HepG2 (cell line): ENCODE data around the gene CCDC181. TPM values are rescaled to one million over a fixed set of nuclear protein-coding genes. Genes with fewer than 3 reads are reported as not detected.

Experiments used
- ATAC-seq: fragments of 200-7000 bp; cut with Tn5 transposase; 3 replicates; pipeline ENCODE4 v1.9.1; 2020; ENCODE audit warnings: mild to moderate bottlenecking, moderate library complexity
- BruUV-seq: library from RNA; stranded (reverse); fragments of 400-500 nt; replicated peaks from 2 replicates; lab custom pipeline; 2021; lab: Mats Ljungman, UMichigan
- CTCF ChIA-PET: fragments of 300-600 bp; formaldehyde crosslinking; extraction: SDS; loops from one replicate; lab custom pipeline; 2021; ENCODE audit warnings: low total read pairs, inconsistent platforms, low intra/inter-chr PET ratio; lab: Yijun Ruan, JAX
- POLR2A ChIA-PET: fragments of 350-600 bp; sonication (Branson Sonifier 250); formaldehyde crosslinking; loops from one replicate; lab custom pipeline; 2020; ENCODE audit warnings: antibody characterized with exemption, inconsistent platforms; lab: Yijun Ruan, JAX
- DNase-seq: peaks from one replicate; pipeline ENCODE4 v3.0.0-alpha.2; 2015; ENCODE audit warnings: low spot score
- FAIRE-seq: peaks from 3 replicates; lab custom pipeline; 2011; peaks lifted over from hg19 to GRCh38; lab: Jason Lieb, UNC
- H2AFZ ChIP-seq: one replicate; pipeline ENCODE4 v1.6.1; 2011; ENCODE audit warnings: low read length, inconsistent platforms
- H3K27ac ChIP-seq: fragments of 300-600 bp; 3 replicates; pipeline ENCODE4 v1.8.0; 2011; ENCODE audit warnings: mixed run types, mild to moderate bottlenecking, mixed read lengths, low read length, inconsistent platforms; ENCODE audit not compliant: insufficient read depth; ENCODE audit errors: extremely low read length
- H3K27me3 ChIP-seq, 2 experiments: fragments of 200-600 bp in 1 of 2; 2 replicates in 1 of 2; 3 replicates in 1 of 2; pipeline versions ENCODE4 v1.6.0 to v1.8.0; 2011; ENCODE audit warnings: low read length in 2 of 2, mild to moderate bottlenecking in 2 of 2, moderate library complexity in 2 of 2, inconsistent platforms in 1 of 2; ENCODE audit not compliant: insufficient read depth in 2 of 2, control insufficient read depth in 1 of 2
- H3K36me3 ChIP-seq, 2 experiments: fragments of 200-600 bp in 1 of 2; replicated peaks in 1 of 2; 2 replicates in 1 of 2; 3 replicates in 1 of 2; pipeline versions ENCODE4 v1.5.1 to v1.8.0; 2011; ENCODE audit warnings: low read length in 2 of 2, inconsistent platforms in 1 of 2; ENCODE audit not compliant: insufficient read depth in 2 of 2, control insufficient read depth in 1 of 2
- H3K4me1 ChIP-seq: 2 replicates; pipeline ENCODE4 v1.5.1; 2012; ENCODE audit warnings: low read length, inconsistent platforms; ENCODE audit not compliant: insufficient read depth
- H3K4me2 ChIP-seq: 2 replicates; pipeline ENCODE4 v1.6.0; 2011; ENCODE audit warnings: low read depth, low read length, inconsistent platforms
- H3K4me3 ChIP-seq, 3 experiments: fragments of 200-600 bp in 1 of 3; sonication (generic), shearing (Covaris generic) in 1 of 3; replicated peaks in 1 of 3; 2 replicates each; pipeline ENCODE4 v1.5.1; 2011 to 2016; ENCODE audit warnings: low read length in 3 of 3, inconsistent platforms in 2 of 3, low read depth in 2 of 3, mild to moderate bottlenecking in 2 of 3, control low read depth in 1 of 3, mixed read lengths in 1 of 3; ENCODE audit not compliant: insufficient read depth in 1 of 3
- H3K79me2 ChIP-seq: one replicate; pipeline ENCODE4 v1.6.1; 2011; ENCODE audit warnings: low read length, inconsistent platforms; ENCODE audit not compliant: insufficient read depth
- H3K9ac ChIP-seq: 2 replicates; pipeline ENCODE4 v1.6.0; 2011; ENCODE audit warnings: mild to moderate bottlenecking, low read depth, low read length, inconsistent platforms; ENCODE audit not compliant: insufficient read depth
- H3K9me3 ChIP-seq: 2 replicates; pipeline ENCODE4 v1.5.1; 2012; ENCODE audit warnings: mild to moderate bottlenecking, low read length
- H4K20me1 ChIP-seq: 2 replicates; pipeline ENCODE4 v1.6.0; 2011; ENCODE audit warnings: inconsistent platforms, mild to moderate bottlenecking, low read length, moderate library complexity; ENCODE audit not compliant: insufficient read depth
- GABPA ChIP-seq, 2 experiments: IDR thresholded peaks; 2 replicates each; pipeline ENCODE4 v1.6.1; 2011 to 2016; ENCODE audit warnings: low read depth in 2 of 2, low read length in 1 of 2, missing biosample characterization in 1 of 2, missing genetic modification characterization in 1 of 2
- ZBTB3 ChIP-seq: sonication (generic); formaldehyde crosslinking; IDR thresholded peaks from 2 replicates; pipeline ENCODE4 v1.4.0; 2020; ENCODE audit warnings: low read depth, mild to moderate bottlenecking, moderate library complexity, missing genetic modification reagents, borderline replicate concordance
- ZNF460 ChIP-seq: sonication (generic); formaldehyde crosslinking; IDR thresholded peaks from 2 replicates; pipeline ENCODE4 v1.5.1; 2020; ENCODE audit warnings: missing genetic modification reagents, mild to moderate bottlenecking, borderline replicate concordance
- WGBS: methylation state at CpG from one replicate; pipeline ENCODE4 v1.1.6; 2017; ENCODE audit warnings: low lambda C conversion rate; 5-methylcytosine and 5-hydroxymethylcytosine counted together
- in situ Hi-C: cut with HindIII; loops from 2 replicates; pipeline ENCODE4 v1.10.0; 2017; ENCODE audit warnings: low pct_unique_long_range_greater_than_20kb; ENCODE audit not compliant: extremely low pct_ligation_motif_present
- intact Hi-C: fragments of 100-400 bp; cut with micrococcal nuclease; formaldehyde crosslinking; loops from one replicate; pipeline ENCODE4 v1.10.0; 2022; ENCODE audit not compliant: unreplicated experiment
- polyA plus RNA-seq, 8 experiments: library from polyadenylated mRNA; depleted of rRNA in 3 of 8; stranded (reverse) in 7 of 8; unstranded in 1 of 8; fragments of >200 nt; fragmentation: Illumina TruSeq in 4 of 8; extraction: Trizol in 4 of 8; gene quantifications; 2 replicates each; pipeline versions ENCODE4 v1.2.1 to v1.2.3, GENCODE V29; 2011 to 2016; ENCODE audit warnings: low read depth in 4 of 8, missing spikeins in 1 of 8, mixed read lengths in 1 of 8; ENCODE audit not compliant: insufficient read depth in 1 of 8
- total RNA-seq, 5 experiments: library from RNA; depleted of rRNA; stranded (reverse); fragments of >200 nt; fragmentation: Illumina TruSeq; extraction: Trizol; gene quantifications; 2 replicates each; pipeline ENCODE4 v1.2.3, GENCODE V29; 2016; ENCODE audit warnings: low read depth in 1 of 5
- TF ChIP-seq, protein P1 (sequence below): sonication (generic); formaldehyde crosslinking; IDR thresholded peaks from 2 replicates; pipeline ENCODE4 v1.4.0; 2020; ENCODE audit warnings: missing genetic modification reagents
- TF ChIP-seq, protein P2 (sequence below): sonication (generic); formaldehyde crosslinking; IDR thresholded peaks from 2 replicates; pipeline ENCODE4 v1.4.0; 2020; ENCODE audit warnings: low read depth, mild to moderate bottlenecking, missing genetic modification reagents

Gene CCDC181
- total and polyA plus RNA-seq, 2 of the 13 experiments (the other 11 are each of a cell fraction or from before 2014, with no cell fraction given), result 0.07 TPM; not detected in 1

DNA sequence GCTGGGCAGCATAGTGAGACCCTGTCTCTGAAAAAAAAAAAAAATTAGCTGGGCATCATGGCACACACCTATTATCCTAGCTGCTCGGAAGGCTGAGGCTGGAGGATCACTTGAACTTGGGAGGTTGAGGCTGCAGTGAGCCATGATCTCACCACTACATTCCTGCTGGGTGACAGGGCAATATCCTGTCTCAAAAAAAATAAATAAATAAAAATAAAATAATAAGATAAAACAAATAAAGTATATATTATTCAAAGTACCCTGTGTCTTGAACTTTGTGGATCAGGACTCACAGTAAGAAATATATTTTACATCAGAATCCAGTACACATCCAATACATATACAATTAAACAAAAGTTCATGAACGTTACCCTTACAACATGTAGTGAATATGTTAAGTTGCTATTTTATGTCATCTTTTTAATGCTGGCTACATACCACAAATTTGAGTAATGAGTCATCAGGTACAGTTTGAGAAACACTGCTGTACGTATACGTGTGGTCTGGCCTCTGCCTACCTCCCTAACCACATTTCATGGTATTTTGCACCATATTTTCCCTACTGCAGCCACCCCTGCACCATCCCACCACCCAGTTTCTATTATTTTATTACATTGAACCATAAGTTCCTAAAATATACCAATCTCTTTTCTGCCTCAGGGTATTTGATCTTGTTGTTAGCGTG, 64.1 kb downstream of the CCDC181 start:
- no peak for TF ChIP-seq ZNF460 (CRISPR knock-in tag)
- TF ChIP-seq, protein P1, sequence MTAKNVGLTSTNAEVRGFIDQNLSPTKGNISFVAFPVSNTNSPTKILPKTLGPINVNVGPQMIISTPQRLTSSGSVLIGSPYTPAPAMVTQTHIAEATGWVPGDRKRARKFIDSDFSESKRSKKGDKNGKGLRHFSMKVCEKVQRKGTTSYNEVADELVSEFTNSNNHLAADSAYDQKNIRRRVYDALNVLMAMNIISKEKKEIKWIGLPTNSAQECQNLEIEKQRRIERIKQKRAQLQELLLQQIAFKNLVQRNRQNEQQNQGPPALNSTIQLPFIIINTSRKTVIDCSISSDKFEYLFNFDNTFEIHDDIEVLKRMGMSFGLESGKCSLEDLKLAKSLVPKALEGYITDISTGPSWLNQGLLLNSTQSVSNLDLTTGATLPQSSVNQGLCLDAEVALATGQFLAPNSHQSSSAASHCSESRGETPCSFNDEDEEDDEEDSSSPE (CRISPR knock-in tag), result no peak
- TF ChIP-seq, protein P2, sequence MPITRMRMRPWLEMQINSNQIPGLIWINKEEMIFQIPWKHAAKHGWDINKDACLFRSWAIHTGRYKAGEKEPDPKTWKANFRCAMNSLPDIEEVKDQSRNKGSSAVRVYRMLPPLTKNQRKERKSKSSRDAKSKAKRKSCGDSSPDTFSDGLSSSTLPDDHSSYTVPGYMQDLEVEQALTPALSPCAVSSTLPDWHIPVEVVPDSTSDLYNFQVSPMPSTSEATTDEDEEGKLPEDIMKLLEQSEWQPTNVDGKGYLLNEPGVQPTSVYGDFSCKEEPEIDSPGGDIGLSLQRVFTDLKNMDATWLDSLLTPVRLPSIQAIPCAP (CRISPR knock-in tag), result no peak
- no peak for TF ChIP-seq ZBTB3
- TF ChIP-seq GABPA (IDR thresholded peaks at IDR 0.05; ENCODE audit: low read depth, low read length), result no peak
- TF ChIP-seq GABPA (CRISPR knock-in tag; IDR thresholded peaks at IDR 0.05; ENCODE audit: low read depth), result no peak
- Histone ChIP-seq H3K9ac (no peak overlapping the region), H3K27ac (no peak overlapping the region), H3K4me2 (no peak overlapping the region), H2AFZ (no peak overlapping the region), H3K79me2 (peaks cover 2% of the 10 kb centered on the region), H3K4me3 (no peak overlapping the region), H3K27me3 (no peaks in the 10 kb centered on the region; a peak in 2 of 5 replicates), H3K36me3 (no peaks in the 10 kb centered on the region), H3K4me1 (peaks cover 14% of the 10 kb centered on the region), H4K20me1 (no peaks in the 10 kb centered on the region), H3K9me3 (0 out of 2 replicates have a peak, but pooled peaks cover 4% of the 10 kb centered on the region)
- in situ Hi-C loops, result no loop called here
- DNase-seq (no peak), ATAC-seq (no peak), FAIRE-seq (no peak)
- ChIA-PET POLR2A (no interaction called here), CTCF (no interaction called here)
- WGBS, result 95% methylated on average over 5 of the region's 5 CpGs
- no TSS peak for BruUV-seq
- intact Hi-C loops, result no loop called here
